ENCODE data around the gene BANK1. TPM values are rescaled to one million over a fixed set of nuclear protein-coding genes. Genes with fewer than 3 reads are reported as not detected.

Gene BANK1
- total RNA-seq, 1 experiment from 2014 or later = not detected

DNA sequence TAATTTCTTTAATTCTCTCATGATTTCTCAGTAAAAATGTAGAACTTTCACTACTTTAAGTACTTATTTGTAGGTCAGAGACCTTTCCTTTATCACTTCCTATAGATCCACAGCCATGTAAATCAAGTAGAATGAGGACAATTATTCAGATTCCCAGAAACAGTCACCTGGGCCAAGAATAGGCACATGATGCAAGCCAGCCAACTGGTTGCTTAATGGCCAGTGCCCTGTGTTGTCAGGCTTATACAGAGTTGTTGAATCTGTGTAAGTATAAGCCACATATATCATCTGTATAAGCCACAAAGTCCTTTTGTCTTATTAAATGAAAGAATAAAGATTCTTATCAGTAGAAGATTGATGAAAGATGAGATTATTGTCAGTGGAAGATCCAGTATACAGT is 5.2 kb downstream of the BANK1 start:
- DNase-seq (ENCODE audit: low read depth, low spot score) = no peak
- in situ Hi-C loops (cut with HindIII; ENCODE audit: low pct_unique_long_range_greater_than_20kb, low sequenced_read_pairs) = no loop called here

- DNase-seq (ENCODE audit: low read depth, low spot score) = no peak
- in situ Hi-C loops (cut with HindIII; ENCODE audit: low pct_unique_long_range_greater_than_20kb, low sequenced_read_pairs) = no loop called here
These were observed 11.4 kb downstream of the BANK1 start for GRCh38 chr4:101801958-101802357.

- peak; percentile 19 for DNase-seq (ENCODE audit: low read depth, low spot score)
- in situ Hi-C loops (cut with HindIII; ENCODE audit: low pct_unique_long_range_greater_than_20kb, low sequenced_read_pairs) = no loop called here
These were observed 16.4 kb downstream of the BANK1 start for GRCh38 chr4:101806914-101807313.

DNA sequence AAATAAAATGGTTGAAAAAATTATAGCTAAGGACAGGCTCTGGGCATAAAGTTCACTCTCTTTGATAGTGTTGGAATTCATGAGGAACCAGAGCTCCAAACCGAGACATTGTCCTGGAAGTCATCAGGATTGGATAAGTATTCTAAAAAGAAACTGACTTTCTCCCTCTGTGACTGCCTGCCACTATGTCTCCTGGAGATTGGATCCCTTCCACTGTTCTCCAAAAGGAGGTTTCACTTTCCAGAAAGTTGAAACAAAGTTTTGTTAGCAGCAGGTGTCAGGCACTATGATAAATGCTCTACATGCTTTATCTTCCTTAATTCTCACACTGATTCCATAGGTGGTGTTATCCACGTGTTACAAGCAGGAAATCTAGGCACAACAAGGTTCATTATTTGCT is 16.8 kb downstream of the BANK1 start:
- in situ Hi-C loops (cut with HindIII; ENCODE audit: low pct_unique_long_range_greater_than_20kb, low sequenced_read_pairs) = no loop called here
- DNase-seq (ENCODE audit: low read depth, low spot score) = no peak

GRCh38 chr4:101813604-101814003 is 23.1 kb downstream of the BANK1 start:
- no peak for DNase-seq (ENCODE audit: low read depth, low spot score)
- in situ Hi-C loops (cut with HindIII; ENCODE audit: low pct_unique_long_range_greater_than_20kb, low sequenced_read_pairs) = no loop called here

DNA sequence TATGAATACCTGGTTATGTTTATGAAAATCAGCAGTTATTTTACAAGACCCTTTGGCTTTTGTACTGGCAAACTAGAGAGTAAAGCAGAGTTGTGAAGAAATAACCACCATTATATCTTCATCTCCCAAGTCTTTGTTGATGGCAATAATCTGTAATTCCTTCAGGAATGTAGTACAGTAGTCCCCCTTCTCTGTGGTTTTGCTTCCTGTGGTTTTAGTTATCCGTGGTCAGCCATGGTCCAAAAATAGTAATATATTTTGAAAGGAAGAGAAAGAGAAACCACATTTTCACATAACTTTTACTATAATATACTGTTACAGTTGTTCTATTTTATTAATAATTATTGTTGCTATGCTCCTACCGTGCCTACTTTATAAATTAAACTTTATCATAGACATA is 27.8 kb downstream of the BANK1 start:
- no peak for DNase-seq (ENCODE audit: low read depth, low spot score)
- in situ Hi-C loops (cut with HindIII; ENCODE audit: low pct_unique_long_range_greater_than_20kb, low sequenced_read_pairs) = no loop called here

- DNase-seq (ENCODE audit: low read depth, low spot score) = no peak
- in situ Hi-C loops (cut with HindIII; ENCODE audit: low pct_unique_long_range_greater_than_20kb, low sequenced_read_pairs) = no loop called here
These were observed 33.3 kb downstream of the BANK1 start for GRCh38 chr4:101823864-101824263.

DNA sequence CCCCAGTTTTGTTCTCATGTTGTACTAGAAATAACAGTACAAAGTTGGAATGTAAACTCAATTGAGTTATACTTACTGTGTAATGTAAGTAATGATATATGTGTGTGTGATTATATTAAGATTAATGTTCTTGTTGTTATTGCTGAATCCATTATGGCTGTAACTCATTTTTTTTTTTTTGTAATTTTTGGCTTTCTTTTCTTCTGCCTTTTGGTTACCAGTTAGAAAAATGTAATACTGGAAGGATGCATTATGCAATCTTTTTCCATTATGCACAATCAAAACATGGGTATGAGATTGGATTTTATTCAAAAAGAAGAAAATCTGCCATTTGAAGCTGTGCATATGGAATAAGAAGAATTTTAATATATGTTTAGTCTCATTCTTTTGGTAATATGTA is 34.0 kb downstream of the BANK1 start:
- in situ Hi-C loops (cut with HindIII; ENCODE audit: low pct_unique_long_range_greater_than_20kb, low sequenced_read_pairs) = no loop called here
- DNase-seq (ENCODE audit: low read depth, low spot score) = no peak

DNA sequence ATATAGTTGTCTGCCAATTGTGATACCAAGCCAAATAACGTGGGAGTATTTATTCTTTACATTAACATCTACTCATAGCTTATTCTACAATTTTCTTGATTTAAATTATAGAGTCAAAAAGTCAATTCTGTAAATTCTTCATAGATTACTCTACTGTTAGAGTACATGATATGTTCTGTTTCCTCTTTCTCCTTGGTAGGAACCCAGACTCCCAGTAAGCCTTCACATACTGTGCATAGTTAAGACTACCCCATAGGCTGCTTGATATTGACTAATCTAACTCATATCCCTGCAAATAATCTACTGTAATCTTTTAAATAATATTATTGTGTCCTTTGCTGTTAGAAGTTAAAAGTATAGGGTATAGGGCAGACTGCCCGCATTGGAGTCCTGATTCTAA is 35.4 kb downstream of the BANK1 start:
- in situ Hi-C loops (cut with HindIII; ENCODE audit: low pct_unique_long_range_greater_than_20kb, low sequenced_read_pairs) = no loop called here
- DNase-seq (ENCODE audit: low read depth, low spot score) = no peak

- in situ Hi-C loops (cut with HindIII; ENCODE audit: low pct_unique_long_range_greater_than_20kb, low sequenced_read_pairs) = no loop called here
- DNase-seq (ENCODE audit: low read depth, low spot score) = no peak
These were observed 41.3 kb downstream of the BANK1 start for GRCh38 chr4:101831816-101832215.

GRCh38 chr4:101833480-101833879 is 43.0 kb downstream of the BANK1 start:
- in situ Hi-C loops (cut with HindIII; ENCODE audit: low pct_unique_long_range_greater_than_20kb, low sequenced_read_pairs) = no loop called here
- no peak for DNase-seq (ENCODE audit: low read depth, low spot score)

DNA sequence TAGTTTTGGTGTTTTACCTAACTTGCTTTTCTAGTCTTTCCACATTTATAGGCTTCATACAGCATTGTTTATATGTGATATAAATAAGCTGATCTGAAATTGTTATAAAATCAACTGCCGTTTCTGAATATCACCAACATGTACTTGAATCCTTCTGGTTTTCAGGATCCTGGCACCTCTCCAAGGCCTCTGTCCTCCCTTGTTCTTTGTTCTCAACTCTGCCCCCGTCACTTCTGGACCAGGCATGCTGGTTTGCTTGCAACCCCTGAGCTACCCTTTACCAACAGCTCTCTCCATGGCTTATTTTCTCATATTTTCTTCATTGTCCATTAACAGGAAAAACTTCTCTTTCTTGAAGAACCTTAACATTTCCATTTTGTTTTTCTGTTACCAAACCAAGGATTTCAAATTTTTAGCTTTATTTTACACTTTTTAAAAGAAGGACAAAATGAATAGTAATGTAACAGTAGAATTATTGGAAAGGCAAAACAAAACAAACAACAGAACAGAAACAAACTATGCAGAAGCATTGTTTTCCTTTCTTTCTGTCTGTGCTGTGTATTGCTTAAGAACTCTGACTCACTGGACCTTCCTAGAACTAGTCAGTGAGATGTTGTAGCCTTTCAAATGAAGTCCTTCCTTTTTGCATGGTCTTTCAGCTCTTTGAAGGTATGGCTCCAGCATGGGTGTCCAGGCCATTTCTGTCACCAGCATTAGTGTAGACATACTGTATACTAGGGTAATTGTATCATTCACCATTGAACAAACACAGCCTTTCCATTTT is 44.8 kb downstream of the BANK1 start:
- in situ Hi-C loops (cut with HindIII; ENCODE audit: low pct_unique_long_range_greater_than_20kb, low sequenced_read_pairs) = no loop called here
- peak; percentile 59 for DNase-seq (ENCODE audit: low read depth, low spot score)

GRCh38 chr4:101843054-101843453 is 52.5 kb downstream of the BANK1 start:
- in situ Hi-C loops (cut with HindIII; ENCODE audit: low pct_unique_long_range_greater_than_20kb, low sequenced_read_pairs) = no loop called here
- no peak for DNase-seq (ENCODE audit: low read depth, low spot score)

DNA sequence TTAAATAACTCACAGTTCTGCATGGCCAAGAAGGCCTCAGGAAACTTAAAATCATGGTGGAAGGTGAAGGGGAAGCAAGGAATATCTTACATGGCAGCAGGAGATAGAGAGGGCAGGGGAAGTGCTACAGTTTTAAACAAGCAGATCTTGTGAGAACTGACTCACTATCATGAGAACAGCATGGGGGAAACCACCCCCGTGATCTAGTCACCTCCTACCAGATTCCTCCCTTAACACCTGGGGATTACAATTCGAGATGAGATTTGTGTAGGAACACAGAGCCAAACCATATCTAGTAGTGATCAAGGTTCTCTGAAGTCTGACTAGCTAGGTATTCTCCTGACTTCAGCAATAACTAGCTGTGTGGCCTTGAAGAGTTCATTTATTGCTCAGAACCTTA is 56.0 kb downstream of the BANK1 start:
- DNase-seq (ENCODE audit: low read depth, low spot score) = no peak
- in situ Hi-C loops (cut with HindIII; ENCODE audit: low pct_unique_long_range_greater_than_20kb, low sequenced_read_pairs) = no loop called here

DNA sequence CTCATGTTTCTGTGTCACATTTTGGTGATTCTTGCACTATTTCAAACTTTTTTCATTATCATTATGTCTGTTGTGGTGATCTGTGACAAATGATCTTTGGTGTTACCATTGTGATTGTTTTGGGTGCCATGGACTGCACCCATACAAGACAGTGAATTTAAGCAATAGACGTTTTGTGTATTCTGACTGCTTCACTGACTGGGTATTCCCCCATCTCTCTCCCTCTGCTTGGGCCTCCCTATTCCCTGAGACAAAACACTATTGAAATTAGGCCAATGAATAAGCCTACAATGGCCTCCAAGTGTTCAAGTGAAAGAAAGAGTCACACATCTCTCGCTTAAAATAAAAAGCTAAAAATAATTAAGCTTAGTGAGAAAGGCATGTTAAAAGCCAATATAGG is 60.2 kb downstream of the BANK1 start:
- in situ Hi-C loops (cut with HindIII; ENCODE audit: low pct_unique_long_range_greater_than_20kb, low sequenced_read_pairs) = no loop called here
- no peak for DNase-seq (ENCODE audit: low read depth, low spot score)

DNA sequence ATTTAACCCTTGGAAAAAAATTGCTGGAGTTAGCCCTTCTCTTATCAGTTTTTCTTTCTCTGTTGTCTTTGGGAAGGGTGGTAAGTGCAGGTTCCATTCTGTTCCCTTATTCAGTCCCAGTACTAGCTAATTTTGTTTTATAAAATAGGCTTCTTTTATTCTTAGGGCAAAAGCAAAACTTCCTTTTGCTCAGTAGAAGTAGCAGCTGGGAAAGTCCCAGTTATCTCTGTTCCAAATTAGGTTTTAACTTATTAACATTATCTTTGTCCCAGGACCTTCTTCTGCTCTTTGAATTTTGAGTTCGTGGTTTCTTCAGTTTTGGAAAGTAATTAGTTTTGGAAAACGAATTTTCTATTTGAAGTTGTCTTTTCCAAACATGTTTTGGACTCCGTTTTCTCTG is 61.1 kb downstream of the BANK1 start:
- in situ Hi-C loops (cut with HindIII; ENCODE audit: low pct_unique_long_range_greater_than_20kb, low sequenced_read_pairs) = no loop called here
- no peak for DNase-seq (ENCODE audit: low read depth, low spot score)

DNA sequence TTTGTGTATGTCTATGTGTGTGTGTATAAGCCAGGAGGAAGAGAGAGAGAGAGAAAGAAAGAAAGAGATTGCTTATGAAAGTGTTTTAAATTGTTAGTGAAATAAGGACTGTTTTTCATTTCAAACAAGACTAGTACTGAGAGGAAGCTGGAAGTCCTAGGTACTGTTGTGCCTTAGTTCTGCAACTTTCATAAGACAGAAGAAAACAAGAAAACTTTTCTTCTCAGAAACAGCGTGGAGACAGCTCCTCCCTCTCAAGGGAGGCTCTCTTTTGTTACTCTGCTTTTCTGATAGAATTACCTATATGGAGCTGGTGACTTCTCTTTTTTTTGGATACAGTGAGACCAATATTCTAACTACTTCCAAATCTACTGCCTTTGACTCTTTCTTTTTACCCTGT is 62.5 kb downstream of the BANK1 start:
- DNase-seq (ENCODE audit: low read depth, low spot score) = no peak
- in situ Hi-C loops (cut with HindIII; ENCODE audit: low pct_unique_long_range_greater_than_20kb, low sequenced_read_pairs) = no loop called here

GRCh38 chr4:101853691-101854090 is 63.2 kb downstream of the BANK1 start:
- in situ Hi-C loops (cut with HindIII; ENCODE audit: low pct_unique_long_range_greater_than_20kb, low sequenced_read_pairs) = no loop called here
- DNase-seq (ENCODE audit: low read depth, low spot score) = no peak

DNA sequence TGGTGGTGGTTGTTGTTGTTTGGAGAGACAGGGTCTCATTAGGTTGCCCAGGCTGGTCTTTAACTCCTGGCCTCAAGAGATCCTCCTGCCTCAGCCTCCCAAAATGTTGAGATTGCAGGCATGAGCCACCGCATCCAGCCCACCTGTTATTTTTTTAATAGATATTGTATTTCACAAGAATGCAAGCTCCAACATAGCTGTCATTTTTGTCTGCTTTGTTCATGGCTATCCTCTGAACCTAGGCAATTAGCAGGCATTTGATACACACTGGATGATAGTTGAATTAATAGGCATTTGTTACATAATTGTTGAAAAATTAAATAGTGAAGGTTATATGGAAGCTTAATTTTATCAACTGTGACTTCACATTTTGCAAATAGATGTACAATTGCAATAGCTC is 64.7 kb downstream of the BANK1 start:
- in situ Hi-C loops (cut with HindIII; ENCODE audit: low pct_unique_long_range_greater_than_20kb, low sequenced_read_pairs) = no loop called here
- DNase-seq (ENCODE audit: low read depth, low spot score) = no peak

DNA sequence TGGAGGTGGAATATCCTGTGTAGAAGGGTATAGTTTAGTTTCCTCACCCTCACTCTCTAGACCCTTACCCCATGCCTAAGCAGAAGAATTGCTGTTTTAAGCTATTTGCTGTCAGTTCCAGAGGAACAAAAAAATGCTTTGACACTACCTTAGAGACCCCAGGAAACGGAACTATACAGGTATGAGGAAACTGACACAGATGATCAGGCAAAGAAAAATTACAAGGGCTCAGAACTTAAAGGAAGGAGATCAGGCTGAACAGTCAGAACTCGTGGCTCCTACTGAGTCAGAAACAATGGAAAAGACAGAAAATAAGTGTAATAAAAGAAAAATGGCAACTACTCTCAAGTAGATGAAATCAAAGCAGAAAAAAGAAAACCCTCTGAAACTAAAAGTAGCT is 65.6 kb downstream of the BANK1 start:
- in situ Hi-C loops (cut with HindIII; ENCODE audit: low pct_unique_long_range_greater_than_20kb, low sequenced_read_pairs) = no loop called here

More for the DNA sequence above, 65.6 kb downstream of the BANK1 start:
- DNase-seq (ENCODE audit: low read depth, low spot score) = no peak
